Body of pancreas (tissue), 4 donors: ENCODE measurements around the gene GSAP. TPM values are rescaled to one million over a fixed set of nuclear protein-coding genes. Genes with fewer than 3 reads are reported as not detected.

ENCODE experiments used
- ATAC-seq: fragments of 150-250 bp; one replicate; pipeline ENCODE4 v1.9.1; 2016
- DNase-seq, 4 donors: peaks; one replicate each; pipeline ENCODE4 v3.0.0-alpha.2; 2019
- H3K27ac ChIP-seq, 4 donors: fragments of 200-600 bp; sonication (generic); 1 replicate in 3 of 4; 2 replicates in 1 of 4; pipeline versions ENCODE4 v1.5.1 to v1.6.1; 2016 to 2019; ENCODE audit warnings: mild to moderate bottlenecking in 1 of 4, mixed read lengths in 1 of 4, moderate library complexity in 1 of 4
- H3K27me3 ChIP-seq, 2 donors: fragments of 200-600 bp; sonication (generic); one replicate each; pipeline ENCODE4 v1.6.0; 2016; ENCODE audit warnings: mild to moderate bottlenecking in 1 of 2
- H3K36me3 ChIP-seq, 2 donors: fragments of 200-600 bp; sonication (generic); replicated peaks in 1 of 2; 2 replicates each; pipeline ENCODE4 v1.5.1; 2016; ENCODE audit warnings: low read depth in 2 of 2; ENCODE audit not compliant: insufficient read depth in 1 of 2
- H3K4me1 ChIP-seq: fragments of 200-600 bp; sonication (generic); one replicate; pipeline ENCODE4 v1.6.0; 2016
- H3K4me3 ChIP-seq, 2 donors: fragments of 200-600 bp; sonication (generic); 1 replicate in 1 of 2; 2 replicates in 1 of 2; pipeline ENCODE4 v1.5.1; 2016 to 2019
- H3K9me3 ChIP-seq, 3 donors: fragments of 200-600 bp; sonication (generic); 1 replicate in 2 of 3; 2 replicates in 1 of 3; pipeline ENCODE4 v1.5.1; 2016
- POLR2A ChIP-seq, 3 donors: fragments of 450-650 bp; IDR thresholded peaks; one replicate each; pipeline ENCODE4 v1.6.1; 2016; ENCODE audit warnings: antibody characterized with exemption in 3 of 3, mild to moderate bottlenecking in 2 of 3
- WGBS, 2 donors: methylation state at CpG; one replicate each; pipeline ENCODE4 v1.1.5; 2017; 5-methylcytosine and 5-hydroxymethylcytosine counted together
- intact Hi-C: fragments of 100-400 bp; cut with DNase I; formaldehyde crosslinking; loops from one replicate; pipeline ENCODE4 v1.15.1; 2023
- total RNA-seq, 2 donors: library from RNA; depleted of rRNA; stranded (reverse); fragments of >200 nt; gene quantifications; one replicate each; pipeline ENCODE4 v1.1.0, GENCODE V29; 2016
- TF ChIP-seq, protein P1 (sequence below), 7 experiments: fragments of 450-650 bp in 4 of 7; fragments of 200-600 bp in 3 of 7; sonication (generic) in 3 of 7; IDR thresholded peaks; one replicate each; pipeline ENCODE4 v1.5.1; 2016 to 2019; ENCODE audit warnings: antibody characterized with exemption in 7 of 7

Gene GSAP
- total RNA-seq, 2 donors from 2014 or later = 13.7 to 18.8 TPM

DNA sequence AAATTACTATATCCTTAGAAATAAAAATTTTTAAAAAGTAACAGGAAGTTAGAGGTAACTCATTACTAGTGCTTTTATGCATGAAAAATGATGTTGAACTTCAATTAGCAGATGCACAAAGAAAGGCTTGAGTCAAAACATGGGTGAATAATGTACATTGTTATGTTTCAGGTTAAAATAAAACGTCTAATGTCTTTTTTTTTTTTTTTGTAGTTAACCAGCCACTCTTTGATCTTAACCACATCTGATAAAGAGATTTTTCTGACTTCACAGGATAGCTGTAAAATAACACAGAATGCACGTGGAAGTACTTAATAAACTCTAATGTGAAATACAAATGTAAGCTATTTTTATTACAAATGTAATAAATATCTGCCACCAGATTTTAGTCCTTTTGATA lies 61.7 kb downstream of the GSAP start:
- intact Hi-C loops = no loop called here

DNA sequence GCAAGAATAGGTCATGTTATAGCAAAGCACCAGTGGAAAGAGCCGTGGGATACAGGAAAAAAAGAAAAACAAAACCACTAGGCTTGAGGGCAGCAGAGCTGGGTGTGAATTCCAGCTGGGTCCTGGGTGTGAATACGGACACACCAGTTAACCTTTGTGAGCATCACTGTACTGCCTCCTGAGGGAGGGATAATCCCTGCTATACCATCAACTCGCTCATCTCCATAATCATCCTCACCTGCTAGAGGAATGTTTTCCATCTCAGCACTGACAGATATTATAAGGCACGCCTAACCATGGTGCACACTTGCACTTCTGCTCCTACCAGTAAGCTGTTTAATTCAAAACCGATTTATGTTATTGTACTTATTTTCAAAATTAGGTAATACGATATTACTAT lies 62.2 kb downstream of the GSAP start:
- peaks cover 0 to 5% of the 10 kb centered on the region in 2 donors for H3K36me3 ChIP-seq
- DNase-seq (no peak), ATAC-seq (no peak)
- intact Hi-C loops = no loop called here
- H3K27ac ChIP-seq = no peak overlapping the region
- H3K4me1 ChIP-seq = peaks cover 4% of the 10 kb centered on the region
- TF ChIP-seq POLR2A (IDR thresholded peaks at IDR 0.05) = no peak
- TF ChIP-seq, protein P1, sequence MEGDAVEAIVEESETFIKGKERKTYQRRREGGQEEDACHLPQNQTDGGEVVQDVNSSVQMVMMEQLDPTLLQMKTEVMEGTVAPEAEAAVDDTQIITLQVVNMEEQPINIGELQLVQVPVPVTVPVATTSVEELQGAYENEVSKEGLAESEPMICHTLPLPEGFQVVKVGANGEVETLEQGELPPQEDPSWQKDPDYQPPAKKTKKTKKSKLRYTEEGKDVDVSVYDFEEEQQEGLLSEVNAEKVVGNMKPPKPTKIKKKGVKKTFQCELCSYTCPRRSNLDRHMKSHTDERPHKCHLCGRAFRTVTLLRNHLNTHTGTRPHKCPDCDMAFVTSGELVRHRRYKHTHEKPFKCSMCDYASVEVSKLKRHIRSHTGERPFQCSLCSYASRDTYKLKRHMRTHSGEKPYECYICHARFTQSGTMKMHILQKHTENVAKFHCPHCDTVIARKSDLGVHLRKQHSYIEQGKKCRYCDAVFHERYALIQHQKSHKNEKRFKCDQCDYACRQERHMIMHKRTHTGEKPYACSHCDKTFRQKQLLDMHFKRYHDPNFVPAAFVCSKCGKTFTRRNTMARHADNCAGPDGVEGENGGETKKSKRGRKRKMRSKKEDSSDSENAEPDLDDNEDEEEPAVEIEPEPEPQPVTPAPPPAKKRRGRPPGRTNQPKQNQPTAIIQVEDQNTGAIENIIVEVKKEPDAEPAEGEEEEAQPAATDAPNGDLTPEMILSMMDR (IDR thresholded peaks at IDR 0.05) = no peak
- no peaks in the 10 kb centered on the region for H3K9me3 ChIP-seq
- H3K27me3 ChIP-seq = no peaks in the 10 kb centered on the region
- H3K4me3 ChIP-seq = no peak overlapping the region
- 70 to 84% methylated on average over 6 of the region's 6 CpGs for WGBS, 2 donors

More for the DNA sequence above, 61.7 kb downstream of the GSAP start:
- ATAC-seq (no peak), DNase-seq (no peak)
- no peak overlapping the region for H3K4me3 ChIP-seq
- no peaks in the 10 kb centered on the region for H3K27me3 ChIP-seq
- 43 to 48% methylated on average over 2 of the region's 2 CpGs for WGBS, 2 donors
- TF ChIP-seq, protein P1 (IDR thresholded peaks at IDR 0.05) = no peak
- TF ChIP-seq POLR2A (IDR thresholded peaks at IDR 0.05) = no peak
- H3K36me3 ChIP-seq = peaks cover 0 to 5% of the 10 kb centered on the region in 2 donors
- no peak overlapping the region for H3K27ac ChIP-seq
- H3K4me1 ChIP-seq = peaks cover 1% of the 10 kb centered on the region
- no peaks in the 10 kb centered on the region for H3K9me3 ChIP-seq

DNA sequence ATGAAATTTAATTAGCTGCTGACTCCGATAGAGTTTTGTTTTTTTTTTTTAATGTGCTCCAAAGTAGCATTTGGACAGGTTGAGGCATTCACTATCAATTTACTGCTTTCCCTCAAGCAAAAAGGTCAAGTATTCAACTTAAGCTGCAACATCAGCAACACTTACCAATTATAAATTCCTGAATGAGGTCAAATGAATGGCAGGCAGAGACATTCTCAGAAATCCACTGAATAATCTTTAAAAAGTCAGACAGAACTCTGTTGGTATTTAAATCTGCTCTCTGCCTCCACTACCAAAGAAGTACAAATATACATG lies 62.8 kb downstream of the GSAP start:
- intact Hi-C loops = no loop called here
- TF ChIP-seq, protein P1 (IDR thresholded peaks at IDR 0.05) = no peak
- TF ChIP-seq POLR2A (IDR thresholded peaks at IDR 0.05) = no peak
- DNase-seq = no peak
- Histone ChIP-seq H3K27me3 (no peaks in the 10 kb centered on the region), H3K9me3 (no peaks in the 10 kb centered on the region), H3K4me1 (peaks cover 10% of the 10 kb centered on the region), H3K4me3 (no peak overlapping the region), H3K27ac (no peak overlapping the region), H3K36me3 (peaks cover 0 to 5% of the 10 kb centered on the region in 2 donors)
- WGBS, 2 donors = 88 to 97% methylated on average over 1 of the region's 1 CpG
- ATAC-seq = no peak

DNA sequence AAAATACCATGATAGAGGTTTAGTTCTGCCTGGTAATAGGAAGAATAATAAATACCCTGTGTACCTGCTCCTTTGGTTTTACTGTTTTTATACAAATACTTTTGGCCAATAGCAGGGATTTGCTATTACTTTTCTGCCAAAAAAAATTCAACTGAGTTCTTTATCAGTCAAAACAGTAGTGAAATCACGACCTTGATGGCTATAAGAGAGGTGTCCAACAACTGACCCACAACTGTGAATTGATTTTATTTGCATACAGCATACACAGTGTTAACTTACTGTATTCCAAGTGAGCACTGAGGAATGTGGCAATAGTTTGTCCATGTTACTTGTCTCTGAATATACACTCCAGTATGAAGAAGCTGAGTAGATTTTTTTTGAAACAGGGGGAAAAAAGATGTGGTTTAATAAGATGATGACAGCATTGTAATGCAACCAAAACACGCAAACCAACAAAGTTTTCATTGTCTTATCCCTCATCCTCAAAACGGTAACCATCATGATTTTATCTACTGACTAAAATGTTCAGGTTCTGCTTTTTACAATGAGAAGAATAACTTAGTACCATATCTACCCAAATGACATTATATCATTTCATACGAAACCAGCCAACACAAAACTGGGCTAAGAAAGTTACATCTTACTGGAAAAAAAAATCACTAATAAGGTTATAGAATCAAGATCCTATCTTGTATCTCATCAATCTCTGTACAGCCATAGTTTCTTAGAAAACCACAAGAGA lies 63.3 kb downstream of the GSAP start:
- no peak overlapping the region for H3K27ac ChIP-seq
- 62 to 63% methylated on average over 4 of the region's 4 CpGs for WGBS, 2 donors
- TF ChIP-seq, protein P1 (IDR thresholded peaks at IDR 0.05) = no peak
- no peak for TF ChIP-seq POLR2A (IDR thresholded peaks at IDR 0.05)
- DNase-seq (no peak), ATAC-seq (no peak)
- peaks cover 15% of the 10 kb centered on the region for H3K4me1 ChIP-seq
- H3K36me3 ChIP-seq = peaks cover 0 to 5% of the 10 kb centered on the region in 2 donors
- intact Hi-C loops = no loop called here
- H3K9me3 ChIP-seq = no peaks in the 10 kb centered on the region
- H3K27me3 ChIP-seq = no peaks in the 10 kb centered on the region
- H3K4me3 ChIP-seq = no peak overlapping the region

DNA sequence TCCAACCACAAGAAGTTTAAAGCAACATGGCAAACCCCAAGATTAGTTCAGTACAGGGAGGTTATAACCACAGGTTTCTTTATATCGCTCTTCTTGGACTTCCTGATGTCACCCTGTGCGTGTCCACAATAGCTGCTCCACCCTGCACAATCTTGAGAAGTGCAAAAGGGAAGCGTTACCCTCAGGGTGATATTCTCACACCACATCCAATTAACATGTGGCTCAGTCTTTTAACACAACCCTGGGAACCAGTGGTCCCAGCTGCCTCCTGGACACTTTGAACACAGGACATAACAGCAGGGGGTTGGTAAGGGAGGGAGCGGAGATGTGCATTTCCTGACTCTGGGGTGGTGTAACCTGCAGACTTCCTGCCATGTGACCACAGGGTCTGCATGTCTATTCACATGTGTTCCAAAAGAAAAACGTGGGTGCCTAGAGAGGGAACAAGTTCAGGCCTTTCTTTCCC lies 64.6 kb downstream of the GSAP start:
- WGBS, 2 donors = 61 to 78% methylated on average over 5 of the region's 5 CpGs
- Histone ChIP-seq H3K36me3 (peaks cover 0 to 5% of the 10 kb centered on the region in 2 donors), H3K27ac (no peak overlapping the region), H3K27me3 (no peaks in the 10 kb centered on the region), H3K9me3 (no peaks in the 10 kb centered on the region), H3K4me1 (peaks cover 15% of the 10 kb centered on the region), H3K4me3 (no peak overlapping the region)
- DNase-seq = peak in 1 of 4 donors; percentile 23
- TF ChIP-seq POLR2A (IDR thresholded peaks at IDR 0.05) = no peak
- TF ChIP-seq, protein P1 (IDR thresholded peaks at IDR 0.05) = no peak
- peak; percentile 8 for ATAC-seq
- intact Hi-C loops = no loop called here
